ENCODE measurements around the gene HAAO.

GRCh38 chr2:42784204-42784880 is 8.0 kb downstream of the HAAO start:
- TF ChIP-seq CTCF (IDR thresholded peaks at IDR 0.05) (no peak), POLR2A (IDR thresholded peaks at IDR 0.05) (no peak)
